ENCODE data around the gene DDX51.

- no peak for TF ChIP-seq POLR2AphosphoS5 (IDR thresholded peaks at IDR 0.05; ENCODE audit: low read depth, low read length)
- no peak for TF ChIP-seq TAF1 (IDR thresholded peaks at IDR 0.05; ENCODE audit: borderline replicate concordance, insufficient read depth, low read length)
These were observed 8.3 kb upstream of the DDX51 start for GRCh38 chr12:132152411-132152821.

Measured in PFSK-1 (cell line).